ENCODE results near the gene RET. TPM values are rescaled to one million over a fixed set of nuclear protein-coding genes. Genes with fewer than 3 reads are reported as not detected.

RET gene
- total and polyA plus RNA-seq, 7 donors = 1.8 to 6.5 (median 3.9) TPM; not detected in 2

- no peak for DNase-seq
- Histone ChIP-seq H3K36me3 (no peaks in the 10 kb centered on the region), H3K27me3 (no peaks in the 10 kb centered on the region), H3K4me3 (no peak overlapping the region), H3K27ac (no peak overlapping the region), H3K4me1 (peaks cover 0 to 34% (median 16%) of the 10 kb centered on the region in 4 donors), H3K9me3 (no peaks in the 10 kb centered on the region)
- whole genome bisulfite sequencing, 2 donors = 79 to 87% methylated on average over 2 of the region's 2 CpGs
- TF ChIP-seq POLR2A (IDR thresholded peaks at IDR 0.05) (no peak), EP300 (IDR thresholded peaks at IDR 0.05) (no peak), POLR2AphosphoS5 (IDR thresholded peaks at IDR 0.05) (no peak)
- TF ChIP-seq, protein P1, sequence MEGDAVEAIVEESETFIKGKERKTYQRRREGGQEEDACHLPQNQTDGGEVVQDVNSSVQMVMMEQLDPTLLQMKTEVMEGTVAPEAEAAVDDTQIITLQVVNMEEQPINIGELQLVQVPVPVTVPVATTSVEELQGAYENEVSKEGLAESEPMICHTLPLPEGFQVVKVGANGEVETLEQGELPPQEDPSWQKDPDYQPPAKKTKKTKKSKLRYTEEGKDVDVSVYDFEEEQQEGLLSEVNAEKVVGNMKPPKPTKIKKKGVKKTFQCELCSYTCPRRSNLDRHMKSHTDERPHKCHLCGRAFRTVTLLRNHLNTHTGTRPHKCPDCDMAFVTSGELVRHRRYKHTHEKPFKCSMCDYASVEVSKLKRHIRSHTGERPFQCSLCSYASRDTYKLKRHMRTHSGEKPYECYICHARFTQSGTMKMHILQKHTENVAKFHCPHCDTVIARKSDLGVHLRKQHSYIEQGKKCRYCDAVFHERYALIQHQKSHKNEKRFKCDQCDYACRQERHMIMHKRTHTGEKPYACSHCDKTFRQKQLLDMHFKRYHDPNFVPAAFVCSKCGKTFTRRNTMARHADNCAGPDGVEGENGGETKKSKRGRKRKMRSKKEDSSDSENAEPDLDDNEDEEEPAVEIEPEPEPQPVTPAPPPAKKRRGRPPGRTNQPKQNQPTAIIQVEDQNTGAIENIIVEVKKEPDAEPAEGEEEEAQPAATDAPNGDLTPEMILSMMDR (IDR thresholded peaks at IDR 0.05) = no peak
- intact Hi-C loops (cut with DNase I) = no loop called here
Observed at GRCh38 chr10:43153901-43154300, 77.0 kb downstream of the RET start.

DNA sequence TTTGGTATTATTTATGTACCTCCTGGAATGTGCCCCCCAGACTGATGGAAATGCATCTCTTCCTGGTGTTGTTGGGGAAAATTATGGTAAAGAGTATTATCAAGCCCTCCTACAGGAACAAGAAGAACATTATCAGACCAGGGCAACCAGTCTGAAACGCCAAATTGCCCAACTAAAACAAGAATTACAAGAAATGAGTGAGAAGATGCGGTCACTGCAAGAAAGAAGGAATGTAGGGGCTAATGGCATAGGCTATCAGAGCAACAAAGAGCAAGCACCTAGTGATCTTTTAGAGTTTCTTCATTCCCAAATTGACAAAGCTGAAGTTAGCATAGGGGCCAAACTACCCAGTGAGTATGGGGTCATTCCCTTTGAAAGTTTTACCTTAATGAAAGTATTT, 78.4 kb downstream of the RET start:
- TF ChIP-seq EP300 (IDR thresholded peaks at IDR 0.05) = no peak
- TF ChIP-seq POLR2A (IDR thresholded peaks at IDR 0.05) = no peak
- TF ChIP-seq, protein P1 (IDR thresholded peaks at IDR 0.05) = no peak
- TF ChIP-seq POLR2AphosphoS5 (IDR thresholded peaks at IDR 0.05) = no peak
- no peak for DNase-seq
- Histone ChIP-seq H3K27me3 (no peaks in the 10 kb centered on the region), H3K4me3 (no peak overlapping the region), H3K36me3 (no peaks in the 10 kb centered on the region), H3K9me3 (no peaks in the 10 kb centered on the region), H3K4me1 (peaks cover 0 to 45% (median 25%) of the 10 kb centered on the region in 4 donors), H3K27ac (no peak overlapping the region)
- intact Hi-C loops (cut with DNase I) = no loop called here
- WGBS, 2 donors = 93 to 95% methylated on average over 2 of the region's 2 CpGs

DNA sequence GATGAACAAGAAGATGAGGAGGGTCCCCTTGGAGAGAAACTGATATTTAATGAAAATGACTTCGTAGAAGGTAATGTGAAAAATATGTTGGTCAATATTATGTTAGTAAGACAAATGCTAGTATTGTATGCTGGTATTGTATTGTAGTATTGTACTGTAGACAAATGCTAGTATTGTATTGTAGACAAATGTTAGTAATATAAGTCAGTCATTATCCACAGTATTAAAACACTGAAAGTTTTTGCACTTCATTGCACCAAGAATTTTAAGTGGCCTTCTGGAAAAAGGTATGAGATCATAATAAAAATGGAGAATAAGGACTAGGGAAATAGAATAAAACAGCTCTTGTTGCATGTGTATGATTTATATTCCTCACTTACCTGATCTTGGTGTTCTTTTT, 78.9 kb downstream of the RET start:
- no peak for DNase-seq
- WGBS, 2 donors = 84 to 93% methylated on average over 1 of the region's 1 CpG
- Histone ChIP-seq H3K4me1 (peaks cover 0 to 49% (median 28%) of the 10 kb centered on the region in 4 donors), H3K4me3 (no peak overlapping the region), H3K9me3 (no peaks in the 10 kb centered on the region), H3K27ac (no peak overlapping the region), H3K27me3 (no peaks in the 10 kb centered on the region), H3K36me3 (no peaks in the 10 kb centered on the region)
- intact Hi-C loops (cut with DNase I) = no loop called here
- TF ChIP-seq POLR2AphosphoS5 (IDR thresholded peaks at IDR 0.05) (no peak), EP300 (IDR thresholded peaks at IDR 0.05) (no peak), POLR2A (IDR thresholded peaks at IDR 0.05) (no peak)
- TF ChIP-seq, protein P1 (IDR thresholded peaks at IDR 0.05) = no peak

DNA sequence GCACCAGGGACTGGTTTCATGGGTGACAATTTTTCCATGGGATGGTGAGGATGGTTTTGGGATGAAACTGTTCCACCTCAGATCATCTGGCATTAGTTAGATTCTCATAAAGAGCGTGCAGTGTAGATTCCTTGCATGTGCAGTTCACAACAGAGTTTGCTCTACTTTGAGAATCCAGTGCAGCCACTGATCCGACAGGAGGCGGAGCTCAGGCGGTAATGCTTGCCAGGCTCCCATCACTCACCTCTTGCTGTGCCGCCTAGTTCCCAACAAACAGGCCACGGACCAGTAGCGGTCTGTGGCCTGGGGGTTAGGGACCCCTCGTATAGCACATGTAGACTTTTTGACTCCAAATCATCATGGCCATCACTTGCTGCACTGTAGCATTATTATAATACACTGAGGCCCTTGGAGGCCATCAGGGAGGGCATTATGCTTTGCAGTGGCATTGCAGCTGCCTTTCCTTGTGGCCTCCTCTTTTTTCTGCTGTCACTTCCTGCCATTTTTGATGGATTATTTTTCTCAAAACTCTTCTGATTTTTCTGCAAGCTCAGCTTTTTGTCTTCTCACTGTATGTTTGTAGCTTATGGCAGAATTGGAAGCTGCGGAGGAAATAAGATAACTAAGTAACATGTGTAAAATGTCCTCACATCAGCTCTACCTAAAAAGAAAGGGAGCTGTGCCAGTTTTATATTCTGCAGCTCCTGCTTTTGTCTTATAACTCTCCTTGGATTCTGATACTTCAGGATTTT, 79.9 kb downstream of the RET start:
- peaks cover 0 to 43% (median 24%) of the 10 kb centered on the region in 4 donors for H3K4me1 ChIP-seq
- DNase-seq = no peak
- H3K4me3 ChIP-seq = no peak overlapping the region
- 88 to 91% methylated on average over 9 of the region's 9 CpGs for WGBS, 2 donors
- H3K36me3 ChIP-seq = peaks cover 0 to under 1% (median 0%) of the 10 kb centered on the region in 4 donors
- intact Hi-C loops (cut with DNase I) = no loop called here
- no peaks in the 10 kb centered on the region for H3K27me3 ChIP-seq
- H3K27ac ChIP-seq = no peak overlapping the region
- TF ChIP-seq EP300 (IDR thresholded peaks at IDR 0.05) (no peak), POLR2AphosphoS5 (IDR thresholded peaks at IDR 0.05) (no peak), POLR2A (IDR thresholded peaks at IDR 0.05) (no peak)
- TF ChIP-seq, protein P1 (IDR thresholded peaks at IDR 0.05) = no peak
- H3K9me3 ChIP-seq = no peaks in the 10 kb centered on the region

All from sigmoid colon (tissue), 7 donors.